Body of pancreas (tissue), 4 donors: ENCODE measurements around the gene GTPBP3. TPM values are rescaled to one million over a fixed set of nuclear protein-coding genes. Genes with fewer than 3 reads are reported as not detected.

Source experiments
- ATAC-seq: fragments of 150-250 bp; one replicate; pipeline ENCODE4 v1.9.1; 2016
- DNase-seq, 4 donors: peaks; one replicate each; pipeline ENCODE4 v3.0.0-alpha.2; 2019
- H3K27ac ChIP-seq, 4 donors: fragments of 200-600 bp; sonication (generic); 1 replicate in 3 of 4; 2 replicates in 1 of 4; pipeline versions ENCODE4 v1.5.1 to v1.6.1; 2016 to 2019; ENCODE audit warnings: mild to moderate bottlenecking in 1 of 4, mixed read lengths in 1 of 4, moderate library complexity in 1 of 4
- H3K27me3 ChIP-seq, 2 donors: fragments of 200-600 bp; sonication (generic); one replicate each; pipeline ENCODE4 v1.6.0; 2016; ENCODE audit warnings: mild to moderate bottlenecking in 1 of 2
- H3K36me3 ChIP-seq, 2 donors: fragments of 200-600 bp; sonication (generic); replicated peaks in 1 of 2; 2 replicates each; pipeline ENCODE4 v1.5.1; 2016; ENCODE audit warnings: low read depth in 2 of 2; ENCODE audit not compliant: insufficient read depth in 1 of 2
- H3K4me1 ChIP-seq: fragments of 200-600 bp; sonication (generic); one replicate; pipeline ENCODE4 v1.6.0; 2016
- H3K4me3 ChIP-seq, 2 donors: fragments of 200-600 bp; sonication (generic); 1 replicate in 1 of 2; 2 replicates in 1 of 2; pipeline ENCODE4 v1.5.1; 2016 to 2019
- H3K9me3 ChIP-seq, 3 donors: fragments of 200-600 bp; sonication (generic); 1 replicate in 2 of 3; 2 replicates in 1 of 3; pipeline ENCODE4 v1.5.1; 2016
- CTCF ChIP-seq, 7 experiments: fragments of 450-650 bp in 4 of 7; fragments of 200-600 bp in 3 of 7; sonication (generic) in 3 of 7; IDR thresholded peaks; one replicate each; pipeline ENCODE4 v1.5.1; 2016 to 2019; ENCODE audit warnings: antibody characterized with exemption in 7 of 7
- POLR2A ChIP-seq, 3 donors: fragments of 450-650 bp; IDR thresholded peaks; one replicate each; pipeline ENCODE4 v1.6.1; 2016; ENCODE audit warnings: antibody characterized with exemption in 3 of 3, mild to moderate bottlenecking in 2 of 3
- WGBS, 2 donors: methylation state at CpG; one replicate each; pipeline ENCODE4 v1.1.5; 2017; 5-methylcytosine and 5-hydroxymethylcytosine counted together
- intact Hi-C: fragments of 100-400 bp; cut with DNase I; formaldehyde crosslinking; loops from one replicate; pipeline ENCODE4 v1.15.1; 2023
- total RNA-seq, 2 donors: library from RNA; depleted of rRNA; stranded (reverse); fragments of >200 nt; gene quantifications; one replicate each; pipeline ENCODE4 v1.1.0, GENCODE V29; 2016

GTPBP3 gene
- total RNA-seq, 2 donors from 2014 or later, result 13.7 to 127 TPM

- intact Hi-C loops, result no loop called here
- 21 to 100% methylated on average over 1 to 6 of the region's 6 CpGs for WGBS, 2 donors
- Histone ChIP-seq H3K4me3 (no peak overlapping the region), H3K27ac (peak overlapping the region in 2 of 4 donors; percentile 21 to 32), H3K36me3 (no peaks in the 10 kb centered on the region), H3K9me3 (no peaks in the 10 kb centered on the region), H3K27me3 (no peaks in the 10 kb centered on the region), H3K4me1 (no peaks in the 10 kb centered on the region)
- no peak for TF ChIP-seq CTCF (IDR thresholded peaks at IDR 0.05)
- TF ChIP-seq POLR2A (IDR thresholded peaks at IDR 0.05), result no peak
- ATAC-seq (no peak), DNase-seq (no peak)
Measured at GRCh38 chr19:17347361-17347760, 10.0 kb downstream of the GTPBP3 start.

GRCh38 chr19:17347877-17348276, 10.5 kb downstream of the GTPBP3 start:
- Histone ChIP-seq H3K9me3 (no peaks in the 10 kb centered on the region), H3K4me3 (no peak overlapping the region), H3K27me3 (no peaks in the 10 kb centered on the region), H3K27ac (peak overlapping the region in 1 of 4 donors; percentile 16), H3K36me3 (no peaks in the 10 kb centered on the region), H3K4me1 (no peaks in the 10 kb centered on the region)
- no peak for ATAC-seq
- no peak for TF ChIP-seq POLR2A (IDR thresholded peaks at IDR 0.05)
- no peak for TF ChIP-seq CTCF (IDR thresholded peaks at IDR 0.05)
- 54 to 62% methylated on average over 2 of the region's 2 CpGs for WGBS, 2 donors
- intact Hi-C loops, result no loop called here
- no peak for DNase-seq

- ATAC-seq, result peak; percentile 46
- peak overlapping the region in 1 of 4 donors; percentile 36 for H3K27ac ChIP-seq
- no peak overlapping the region for H3K4me3 ChIP-seq
- intact Hi-C loops, result no loop called here
- no peaks in the 10 kb centered on the region for H3K4me1 ChIP-seq
- H3K27me3 ChIP-seq, result no peaks in the 10 kb centered on the region
- peak in 2 of 4 donors; percentile 29 to 30 for DNase-seq
- H3K9me3 ChIP-seq, result no peaks in the 10 kb centered on the region
- no peak for TF ChIP-seq CTCF (IDR thresholded peaks at IDR 0.05)
- TF ChIP-seq POLR2A (IDR thresholded peaks at IDR 0.05), result no peak
- WGBS, 2 donors, result 6 to 8% methylated on average over 3 to 11 of the region's 12 CpGs
- H3K36me3 ChIP-seq, result no peaks in the 10 kb centered on the region
Measured at GRCh38 chr19:17348700-17349099, 11.3 kb downstream of the GTPBP3 start.

- H3K36me3 ChIP-seq, result no peaks in the 10 kb centered on the region
- TF ChIP-seq CTCF (IDR thresholded peaks at IDR 0.05), result no peak
- no peak overlapping the region for H3K27ac ChIP-seq
- no peak for DNase-seq
- H3K27me3 ChIP-seq, result no peaks in the 10 kb centered on the region
- intact Hi-C loops, result no loop called here
- ATAC-seq, result no peak
- H3K4me1 ChIP-seq, result no peaks in the 10 kb centered on the region
- 70 to 72% methylated on average over 35 to 44 of the region's 45 CpGs for whole genome bisulfite sequencing, 2 donors
- no peak overlapping the region for H3K4me3 ChIP-seq
- no peaks in the 10 kb centered on the region for H3K9me3 ChIP-seq
Measured at GRCh38 chr19:17351815-17352435, 14.6 kb downstream of the GTPBP3 start.

DNA sequence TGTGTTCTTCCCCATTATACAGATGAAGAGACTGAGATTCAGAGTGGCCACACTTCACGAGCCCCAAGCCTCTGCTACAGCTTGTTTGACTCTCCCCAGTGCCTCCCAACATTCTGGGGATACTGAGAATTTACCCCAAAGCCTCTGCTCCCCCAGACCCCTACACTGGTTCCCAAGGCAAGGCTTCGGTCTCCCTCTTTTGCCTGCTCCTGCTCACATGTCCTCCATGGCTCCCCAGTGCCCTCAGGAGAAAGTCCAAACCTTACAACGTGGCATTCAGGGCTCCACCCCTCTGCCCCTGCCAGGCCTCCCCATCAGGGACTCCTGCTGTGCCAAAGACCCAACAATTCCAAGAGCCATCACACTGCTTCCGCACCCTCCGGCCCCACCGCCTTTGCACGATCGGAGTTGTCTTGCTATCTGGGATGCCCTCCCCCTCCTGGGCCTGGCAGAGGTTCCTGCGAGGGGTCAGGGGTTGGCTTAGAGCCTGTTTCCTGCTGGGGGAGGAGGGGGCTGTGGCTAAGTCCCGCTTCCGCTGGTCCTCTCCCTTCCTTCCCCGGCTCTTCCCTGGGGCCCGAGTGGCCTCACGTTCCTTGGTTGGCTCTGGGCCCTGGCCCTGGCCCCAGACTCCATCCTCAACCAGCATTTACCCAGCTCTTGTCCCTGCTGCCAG, 15.4 kb downstream of the GTPBP3 start:
- no peak overlapping the region for H3K27ac ChIP-seq
- H3K36me3 ChIP-seq, result no peaks in the 10 kb centered on the region
- no peaks in the 10 kb centered on the region for H3K4me1 ChIP-seq
- no peaks in the 10 kb centered on the region for H3K27me3 ChIP-seq
- H3K4me3 ChIP-seq, result no peak overlapping the region
- DNase-seq, result no peak
- no peak for TF ChIP-seq POLR2A (IDR thresholded peaks at IDR 0.05)
- TF ChIP-seq CTCF (IDR thresholded peaks at IDR 0.05), result no peak
- ATAC-seq, result peak; percentile 30
- intact Hi-C loops, result no loop called here
- WGBS, 2 donors, result 42 to 47% methylated on average over 12 to 13 of the region's 14 CpGs
- H3K9me3 ChIP-seq, result no peaks in the 10 kb centered on the region
